ENCODE data around the gene VMP1.

DNA sequence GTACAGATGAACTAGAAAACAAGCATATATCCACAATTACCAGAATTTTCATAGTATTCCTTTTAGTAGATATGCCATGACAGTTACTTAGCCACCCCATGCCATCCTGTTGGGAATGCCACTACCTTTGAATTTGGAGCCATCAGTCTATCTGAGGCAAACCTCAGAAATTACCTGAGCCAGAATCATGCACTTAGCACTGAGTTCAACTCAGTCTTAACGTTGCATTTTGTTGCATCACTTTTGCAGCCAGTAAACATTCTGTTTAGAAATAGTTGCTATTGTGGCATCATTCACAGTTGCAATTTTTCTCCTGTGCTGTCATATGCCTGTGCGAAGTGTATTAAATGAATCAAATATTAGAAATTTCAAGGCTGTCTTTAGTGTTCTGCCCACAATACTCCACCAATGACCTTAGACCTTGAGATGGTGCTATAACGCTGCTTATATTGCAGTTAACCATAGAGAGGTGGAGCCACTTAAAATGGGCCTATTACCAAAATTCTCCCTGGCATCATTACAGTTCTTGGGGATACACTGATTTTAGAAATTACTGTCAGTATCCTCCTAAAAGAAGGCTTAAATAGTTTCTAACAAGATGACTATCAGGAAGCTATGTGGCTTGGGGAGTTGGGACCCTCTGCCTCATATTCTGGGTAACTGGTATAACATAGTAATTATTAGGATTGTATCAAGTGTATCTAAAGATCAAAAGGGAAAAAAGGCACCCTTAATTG lies 11.3 kb upstream of the VMP1 start:
- TF ChIP-seq CTCF (IDR thresholded peaks at IDR 0.05) (no peak), POLR2AphosphoS5 (IDR thresholded peaks at IDR 0.05; ENCODE audit: low read depth, low read length) (peak; percentile 46), TCF7L2 (IDR thresholded peaks at IDR 0.05; ENCODE audit: low read depth, low read length) (no peak)
